GM12891 (cell line): ENCODE results near the gene PCSK4.

ENCODE experiments used
- POLR2A ChIP-seq: IDR thresholded peaks from 2 replicates; pipeline ENCODE4 v1.6.1; 2011; ENCODE audit warnings: low read depth, low read length, control low read depth
- POLR2AphosphoS5 ChIP-seq: IDR thresholded peaks from 2 replicates; pipeline ENCODE4 v1.6.1; 2011; ENCODE audit warnings: low read depth, low read length, control low read depth
- TAF1 ChIP-seq: IDR thresholded peaks from 2 replicates; pipeline ENCODE4 v1.6.1; 2011; ENCODE audit warnings: low read depth, low read length, control low read depth

GRCh38 chr19:1432507-1432887 is 57.7 kb downstream of the PCSK4 start:
- no peak for TF ChIP-seq POLR2AphosphoS5
- TF ChIP-seq POLR2A = no peak
- TF ChIP-seq TAF1 = no peak
